DND-41 (cell line): ENCODE results near the gene MAP2K4.
A peak's percentile ranks its signal among the peaks of the same experiment; 100 is the strongest.

Experiments
- ATAC-seq: fragments of 200-7000 bp; cut with Tn5 transposase; 3 replicates; pipeline ENCODE4 v1.9.1; 2021; ENCODE audit warnings: low read depth; ENCODE audit not compliant: insufficient read depth
- DNase-seq: peaks from one replicate; pipeline ENCODE4 v3.0.0-alpha.2; 2020
- H2AFZ ChIP-seq: 2 replicates; pipeline ENCODE4 v1.6.0; 2012; ENCODE audit warnings: low read depth, low read length
- H3K27ac ChIP-seq: 2 replicates; pipeline ENCODE4 v1.5.1; 2012; ENCODE audit warnings: low read length, inconsistent platforms
- H3K27me3 ChIP-seq: fragments of 200-600 bp; sonication (generic); 2 replicates; pipeline ENCODE4 v1.6.0; 2012; ENCODE audit warnings: low read length, mild to moderate bottlenecking, inconsistent platforms; ENCODE audit not compliant: insufficient read depth, poor library complexity
- H3K36me3 ChIP-seq: 2 replicates; pipeline ENCODE4 v1.5.1; 2012; ENCODE audit warnings: low read length, inconsistent platforms; ENCODE audit not compliant: insufficient read depth
- H3K4me1 ChIP-seq: 2 replicates; pipeline ENCODE4 v1.5.1; 2012; ENCODE audit warnings: mild to moderate bottlenecking, low read length; ENCODE audit not compliant: insufficient read depth
- H3K4me2 ChIP-seq: 2 replicates; pipeline ENCODE4 v1.6.0; 2012; ENCODE audit warnings: mild to moderate bottlenecking, moderate library complexity, low read length, inconsistent platforms; ENCODE audit not compliant: insufficient read depth
- H3K4me3 ChIP-seq, 2 experiments: fragments of 200-600 bp in 1 of 2; shearing (Covaris generic) in 1 of 2; 2 replicates each; pipeline ENCODE4 v1.5.1; 2012 to 2016; ENCODE audit warnings: inconsistent platforms in 2 of 2, low read length in 2 of 2, mild to moderate bottlenecking in 2 of 2, low read depth in 1 of 2, moderate library complexity in 1 of 2
- H3K79me2 ChIP-seq: 2 replicates; pipeline ENCODE4 v1.6.0; 2012; ENCODE audit warnings: low read length, inconsistent platforms; ENCODE audit not compliant: insufficient read depth
- H3K9ac ChIP-seq: 2 replicates; pipeline ENCODE4 v1.6.0; 2012; ENCODE audit warnings: low read depth, mild to moderate bottlenecking, inconsistent platforms, low read length, moderate library complexity
- H3K9me3 ChIP-seq: 2 replicates; pipeline ENCODE4 v1.5.1; 2012; ENCODE audit warnings: low read length, moderate library complexity, mild to moderate bottlenecking, inconsistent platforms; ENCODE audit not compliant: insufficient read depth, severe bottlenecking
- H4K20me1 ChIP-seq: 2 replicates; pipeline ENCODE4 v1.6.0; 2012; ENCODE audit warnings: low read length; ENCODE audit not compliant: insufficient read depth
- CTCF ChIP-seq: IDR thresholded peaks from 2 replicates; pipeline ENCODE4 v1.5.1; 2012; ENCODE audit warnings: borderline replicate concordance, low read length, moderate library complexity, mild to moderate bottlenecking; ENCODE audit not compliant: poor library complexity, severe bottlenecking; ENCODE audit errors: extremely low read depth
- EZH2 ChIP-seq: IDR thresholded peaks from 3 replicates; pipeline ENCODE4 v1.6.1; 2012; ENCODE audit warnings: borderline replicate concordance, low read depth, mild to moderate bottlenecking, moderate library complexity, low read length, inconsistent platforms; ENCODE audit not compliant: severe bottlenecking

The MAP2K4 gene

GRCh38 chr17:12007466-12007865 lies 13.2 kb upstream of the MAP2K4 start:
- no peaks in the 10 kb centered on the region for H3K79me2 ChIP-seq
- H3K27ac ChIP-seq = no peak overlapping the region
- H3K9ac ChIP-seq = no peak overlapping the region
- ATAC-seq (no peak), DNase-seq (no peak)
- H3K4me3 ChIP-seq = no peak overlapping the region
- H3K36me3 ChIP-seq = no peaks in the 10 kb centered on the region
- H4K20me1 ChIP-seq = no peaks in the 10 kb centered on the region
- TF ChIP-seq CTCF (no peak), EZH2 (no peak)
- peaks cover 10% of the 10 kb centered on the region for H3K27me3 ChIP-seq
- no peaks in the 10 kb centered on the region for H3K4me1 ChIP-seq
- no peak overlapping the region for H3K4me2 ChIP-seq
- H3K9me3 ChIP-seq = no peaks in the 10 kb centered on the region
- H2AFZ ChIP-seq = no peak overlapping the region

- Histone ChIP-seq H3K79me2 (peaks cover 58% of the 10 kb centered on the region), H3K27ac (peak overlapping the region; percentile 68; the same call in 1 of the 2 replicates), H3K27me3 (peaks cover 15% of the 10 kb centered on the region), H3K4me3 (peak overlapping the region; percentile 81 to 85), H3K9ac (peak overlapping the region; percentile 93), H3K4me1 (peaks cover 34% of the 10 kb centered on the region), H4K20me1 (peaks cover 46% of the 10 kb centered on the region), H2AFZ (peak overlapping the region; percentile 81), H3K36me3 (no peaks in the 10 kb centered on the region), H3K9me3 (no peaks in the 10 kb centered on the region), H3K4me2 (peak overlapping the region; percentile 62)
- TF ChIP-seq EZH2 (no peak), CTCF (no peak)
- ATAC-seq (no peak), DNase-seq (no peak)
These were observed 1.0 kb downstream of the MAP2K4 start for GRCh38 chr17:12021623-12022140.

GRCh38 chr17:12022310-12022709 lies 1.6 kb downstream of the MAP2K4 start:
- Histone ChIP-seq H3K9ac (peak overlapping the region; percentile 93; the same call in 1 of the 2 replicates), H3K4me1 (peaks cover 34% of the 10 kb centered on the region), H3K4me2 (peak overlapping the region; percentile 62), H2AFZ (no peak overlapping the region), H3K4me3 (peak overlapping the region in 1 of 2 experiments; percentile 81; a peak in 1 of 4 replicates), H3K79me2 (peaks cover 64% of the 10 kb centered on the region), H3K36me3 (no peaks in the 10 kb centered on the region), H3K27ac (no peak overlapping the region), H3K27me3 (peaks cover 15% of the 10 kb centered on the region), H4K20me1 (peaks cover 49% of the 10 kb centered on the region), H3K9me3 (no peaks in the 10 kb centered on the region)
- DNase-seq (no peak), ATAC-seq (no peak)
- TF ChIP-seq EZH2 = no peak
- TF ChIP-seq CTCF = no peak
